Measurements from ENCODE around the gene ABCC6. TPM values are rescaled to one million over a fixed set of nuclear protein-coding genes. Genes with fewer than 3 reads are reported as not detected.

The ABCC6 gene
- total and polyA plus RNA-seq, 2 donors (not counting 3 experiments of a cell fraction or from before 2014, with no cell fraction given) = 0.07 to 0.84 TPM

DNA sequence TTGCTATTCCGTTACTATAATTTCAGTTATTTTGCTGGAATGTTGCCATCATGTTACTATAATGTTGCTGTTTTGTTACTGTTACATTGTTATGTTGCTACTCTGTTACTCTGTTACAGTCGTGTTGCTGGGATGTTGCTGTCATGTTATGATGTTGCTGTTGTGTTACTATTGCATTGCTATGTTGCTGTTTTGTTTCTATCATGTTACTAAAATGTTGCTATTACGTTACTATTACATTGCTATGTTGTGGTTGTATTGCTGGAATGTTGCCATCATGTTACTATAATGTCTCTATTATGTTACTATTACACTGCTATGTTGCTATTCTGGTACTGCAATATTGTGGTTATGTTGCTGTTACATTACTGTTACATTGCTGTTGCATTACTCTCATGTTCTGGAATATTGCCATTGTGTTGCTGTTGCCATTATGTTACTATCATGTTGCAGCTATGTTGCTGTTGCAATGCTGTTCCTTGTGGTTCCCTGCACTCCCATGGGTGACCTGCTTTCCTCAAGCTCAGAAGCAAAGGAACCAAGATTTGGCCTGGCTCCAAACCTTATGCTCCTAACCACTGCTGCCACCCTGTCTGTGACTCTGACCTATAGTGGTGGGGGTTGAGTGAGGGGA lies 64.4 kb downstream of the ABCC6 start:
- FAIRE-seq (no peak), DNase-seq (ENCODE audit: low read depth, low spot score) (no peak)
- H3K4me1 ChIP-seq (ENCODE audit: control insufficient read depth, extremely low read depth, insufficient read depth, low read length) = no peaks in the 10 kb centered on the region
- H3K79me2 ChIP-seq (ENCODE audit: control insufficient read depth, insufficient read depth, low read length) = no peaks in the 10 kb centered on the region
- BruUV-seq (replicated peaks) = no TSS peak
- no peak overlapping the region for H3K4me2 ChIP-seq (ENCODE audit: insufficient read depth, low read length)
- TF ChIP-seq FOS (IDR thresholded peaks at IDR 0.05; ENCODE audit: borderline replicate concordance, insufficient read depth, low read length) (no peak), GATA2 (IDR thresholded peaks at IDR 0.05; ENCODE audit: insufficient read depth, insufficient read length, low read depth, low read length) (no peak), POLR2AphosphoS5 (IDR thresholded peaks at IDR 0.05; ENCODE audit: insufficient read depth, low read depth, low read length) (no peak), JUN (IDR thresholded peaks at IDR 0.05; ENCODE audit: borderline replicate concordance, insufficient read depth, insufficient read length, low read depth) (no peak), MYC (IDR thresholded peaks at IDR 0.05; ENCODE audit: low read depth, low read length) (no peak), EZH2 (IDR thresholded peaks at IDR 0.05; ENCODE audit: borderline replicate concordance, low read depth, low read length, severe bottlenecking) (no peak), POLR2A (IDR thresholded peaks at IDR 0.05; ENCODE audit: low read depth, low read length) (no peak)
- TF ChIP-seq, protein P1, sequence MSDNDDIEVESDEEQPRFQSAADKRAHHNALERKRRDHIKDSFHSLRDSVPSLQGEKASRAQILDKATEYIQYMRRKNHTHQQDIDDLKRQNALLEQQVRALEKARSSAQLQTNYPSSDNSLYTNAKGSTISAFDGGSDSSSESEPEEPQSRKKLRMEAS (IDR thresholded peaks at IDR 0.05; ENCODE audit: insufficient read depth, insufficient read length) = no peak
- TF ChIP-seq, protein P2, sequence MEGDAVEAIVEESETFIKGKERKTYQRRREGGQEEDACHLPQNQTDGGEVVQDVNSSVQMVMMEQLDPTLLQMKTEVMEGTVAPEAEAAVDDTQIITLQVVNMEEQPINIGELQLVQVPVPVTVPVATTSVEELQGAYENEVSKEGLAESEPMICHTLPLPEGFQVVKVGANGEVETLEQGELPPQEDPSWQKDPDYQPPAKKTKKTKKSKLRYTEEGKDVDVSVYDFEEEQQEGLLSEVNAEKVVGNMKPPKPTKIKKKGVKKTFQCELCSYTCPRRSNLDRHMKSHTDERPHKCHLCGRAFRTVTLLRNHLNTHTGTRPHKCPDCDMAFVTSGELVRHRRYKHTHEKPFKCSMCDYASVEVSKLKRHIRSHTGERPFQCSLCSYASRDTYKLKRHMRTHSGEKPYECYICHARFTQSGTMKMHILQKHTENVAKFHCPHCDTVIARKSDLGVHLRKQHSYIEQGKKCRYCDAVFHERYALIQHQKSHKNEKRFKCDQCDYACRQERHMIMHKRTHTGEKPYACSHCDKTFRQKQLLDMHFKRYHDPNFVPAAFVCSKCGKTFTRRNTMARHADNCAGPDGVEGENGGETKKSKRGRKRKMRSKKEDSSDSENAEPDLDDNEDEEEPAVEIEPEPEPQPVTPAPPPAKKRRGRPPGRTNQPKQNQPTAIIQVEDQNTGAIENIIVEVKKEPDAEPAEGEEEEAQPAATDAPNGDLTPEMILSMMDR (IDR thresholded peaks at IDR 0.05; ENCODE audit: extremely low read depth in 1 of 2, insufficient read depth in 1 of 2, low read depth in 1 of 2, low read length in 2 of 2) = no peak
- H3K4me3 ChIP-seq (replicated peaks in 1 of 3; ENCODE audit: insufficient read depth in 1 of 3, low read depth in 1 of 3, low read length in 3 of 3) = no peak overlapping the region
- H4K20me1 ChIP-seq (replicated peaks; ENCODE audit: control insufficient read depth, extremely low read depth, insufficient read depth, low read length) = no peaks in the 10 kb centered on the region
- intact Hi-C loops (cut with micrococcal nuclease) = no loop called here
- no peak overlapping the region for H3K9ac ChIP-seq (replicated peaks; ENCODE audit: extremely low read depth, insufficient read depth, low read length)
- ChIA-PET CTCF (no interaction called here), POLR2A (no interaction called here)
- no peak overlapping the region for H3K27ac ChIP-seq (ENCODE audit: insufficient read depth, low read depth, low read length)
- no peaks in the 10 kb centered on the region for H3K9me3 ChIP-seq (replicated peaks; ENCODE audit: control insufficient read depth, insufficient read depth, low read length)
- H3K27me3 ChIP-seq (ENCODE audit: control insufficient read depth in 2 of 2, insufficient read depth in 2 of 2, low read length in 2 of 2) = peaks cover 0 to 1% of the 10 kb centered on the region in 2 experiments
- no peaks in the 10 kb centered on the region for H3K9me1 ChIP-seq (replicated peaks; ENCODE audit: control insufficient read depth, extremely low read depth, insufficient read depth, low read length)
- H2AFZ ChIP-seq (ENCODE audit: low read depth, low read length) = no peak overlapping the region
- H3K36me3 ChIP-seq (ENCODE audit: control insufficient read depth in 2 of 2, extremely low read depth in 1 of 2, insufficient read depth in 2 of 2, low read length in 2 of 2) = no peaks in the 10 kb centered on the region
- dilution Hi-C loops (cut with MboI; ENCODE audit: extremely low pct_ligation_motif_present, low sequenced_read_pairs) = no loop called here

All from endothelial cell of umbilical vein (primary cell).